ENCODE results near the gene CDC42EP1. TPM values are rescaled to one million over a fixed set of nuclear protein-coding genes. Genes with fewer than 3 reads are reported as not detected.

The CDC42EP1 gene
- total RNA-seq, 1 experiment from 2014 or later = 43.7 TPM

- DNase-seq (ENCODE audit: extremely low read depth, low read depth) = no peak
Observed at GRCh38 chr22:37557321-37558001, 2.8 kb upstream of the CDC42EP1 start.

GRCh38 chr22:37558815-37559214 is 1.5 kb upstream of the CDC42EP1 start:
- no peak for DNase-seq (ENCODE audit: extremely low read depth, low read depth)

- DNase-seq (ENCODE audit: extremely low read depth, low read depth) = no peak
Observed at GRCh38 chr22:37559521-37559900, 769 bp upstream of the CDC42EP1 start.

- no peak for DNase-seq (ENCODE audit: extremely low read depth, low read depth)
Observed at GRCh38 chr22:37560608-37561211, 430 bp downstream of the CDC42EP1 start.

DNA sequence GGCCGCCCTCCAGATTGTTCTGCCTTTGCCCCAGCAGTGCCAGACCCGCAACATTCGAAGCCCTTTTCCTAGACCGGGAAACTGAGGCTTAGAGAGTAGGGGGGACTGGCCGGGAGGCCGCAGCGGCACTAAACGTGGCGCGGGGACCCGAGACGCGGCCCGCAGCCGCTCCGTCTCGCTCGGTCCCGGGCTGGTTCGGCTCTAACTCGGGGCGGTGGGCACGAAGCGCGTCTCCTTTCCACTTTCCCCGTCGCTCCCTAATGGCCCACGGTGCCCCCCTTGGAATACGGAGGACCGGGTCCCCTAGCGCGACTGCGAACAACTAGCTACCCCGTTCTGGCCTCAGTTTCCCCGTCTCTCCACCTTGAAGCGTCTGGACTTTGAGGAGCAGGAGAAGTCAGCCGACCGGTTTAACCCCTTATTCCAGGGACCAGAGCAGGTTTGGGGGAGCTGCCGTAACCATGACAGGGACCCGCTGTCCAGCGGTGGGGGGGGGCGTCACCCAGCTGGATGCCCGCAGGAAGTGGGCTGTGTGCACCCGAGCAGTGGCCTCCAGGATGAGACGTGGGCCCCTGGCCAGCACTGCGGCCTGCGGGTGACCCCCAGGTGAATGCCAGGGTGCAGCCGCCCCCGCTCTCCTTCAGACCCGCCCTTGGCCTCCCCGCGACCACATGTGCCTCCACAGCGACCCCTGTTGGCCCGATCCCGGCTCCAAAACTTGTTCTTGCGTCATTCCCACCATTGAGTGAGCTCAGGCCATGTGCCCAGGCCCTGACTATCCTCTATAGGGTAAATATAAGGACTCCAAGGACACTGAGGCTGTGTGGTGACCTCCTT is 1.1 kb downstream of the CDC42EP1 start:
- DNase-seq (ENCODE audit: extremely low read depth, low read depth) = peak; percentile 80

DNA sequence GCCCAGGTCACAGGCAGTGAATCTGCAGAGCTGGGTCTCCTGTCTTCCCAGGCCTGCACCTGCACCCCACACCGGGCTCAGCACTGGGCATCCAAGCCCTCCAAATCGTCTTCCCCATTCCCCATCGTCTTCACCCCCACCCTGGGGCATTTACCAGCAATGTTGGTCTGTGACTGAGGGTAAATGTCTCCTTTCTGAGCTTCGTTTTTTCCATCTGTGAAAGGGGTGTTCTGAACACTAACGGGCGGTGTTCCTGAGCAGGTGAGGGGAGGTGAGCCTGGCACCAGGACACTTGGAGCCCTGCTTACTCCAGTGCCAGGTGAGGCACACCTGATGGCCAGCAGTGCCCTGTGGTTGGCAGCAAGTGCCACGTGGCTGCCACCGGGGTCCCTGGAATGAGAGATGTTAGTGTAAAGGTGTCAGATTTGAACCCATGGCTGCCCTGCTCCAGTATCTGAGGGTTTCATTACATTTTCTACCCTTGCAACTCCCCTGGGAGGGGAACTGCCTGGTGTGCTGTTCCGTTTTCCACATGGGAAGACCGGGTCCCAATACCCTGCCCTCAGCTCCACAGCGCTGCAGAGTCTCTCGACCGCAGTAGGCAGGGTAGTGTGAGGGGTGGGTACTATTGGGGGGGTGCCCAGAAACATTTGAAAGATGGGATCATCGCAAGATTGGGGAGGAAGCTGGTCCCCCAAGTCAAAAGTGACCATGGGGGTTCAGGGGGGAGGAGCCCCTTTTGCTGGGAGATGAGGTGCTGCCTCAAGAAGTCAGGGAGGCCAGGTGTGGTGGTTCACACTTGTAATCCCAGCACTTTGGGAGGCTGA is 2.0 kb downstream of the CDC42EP1 start:
- no peak for DNase-seq (ENCODE audit: extremely low read depth, low read depth)

GRCh38 chr22:37563153-37564081 is 3.1 kb downstream of the CDC42EP1 start:
- DNase-seq (ENCODE audit: extremely low read depth, low read depth) = no peak

GRCh38 chr22:37564111-37564711 is 3.9 kb downstream of the CDC42EP1 start:
- DNase-seq (ENCODE audit: extremely low read depth, low read depth) = no peak

DNA sequence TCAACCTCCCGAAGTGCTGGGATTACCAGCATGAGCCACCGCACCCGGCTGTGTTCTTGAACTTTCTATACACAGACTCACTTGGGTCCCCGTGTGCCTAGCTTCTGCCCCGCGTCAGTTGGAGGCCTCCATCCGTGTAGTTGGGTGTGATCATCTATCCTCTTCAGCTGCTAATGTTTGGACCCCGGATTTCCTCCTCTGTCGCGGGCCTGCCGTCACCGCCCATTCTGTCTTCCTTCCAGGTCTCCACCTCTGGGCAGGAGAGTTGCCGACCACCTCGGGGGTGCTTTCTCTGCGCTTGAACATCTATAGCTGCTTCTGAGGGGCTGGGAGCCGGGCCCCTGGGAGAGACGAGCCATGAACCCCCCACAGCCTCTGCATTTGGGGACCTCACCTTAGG is 5.5 kb downstream of the CDC42EP1 start:
- DNase-seq (ENCODE audit: extremely low read depth, low read depth) = no peak

- no peak for DNase-seq (ENCODE audit: extremely low read depth, low read depth)
Observed at GRCh38 chr22:37566329-37566837, 6.1 kb downstream of the CDC42EP1 start.

DNA sequence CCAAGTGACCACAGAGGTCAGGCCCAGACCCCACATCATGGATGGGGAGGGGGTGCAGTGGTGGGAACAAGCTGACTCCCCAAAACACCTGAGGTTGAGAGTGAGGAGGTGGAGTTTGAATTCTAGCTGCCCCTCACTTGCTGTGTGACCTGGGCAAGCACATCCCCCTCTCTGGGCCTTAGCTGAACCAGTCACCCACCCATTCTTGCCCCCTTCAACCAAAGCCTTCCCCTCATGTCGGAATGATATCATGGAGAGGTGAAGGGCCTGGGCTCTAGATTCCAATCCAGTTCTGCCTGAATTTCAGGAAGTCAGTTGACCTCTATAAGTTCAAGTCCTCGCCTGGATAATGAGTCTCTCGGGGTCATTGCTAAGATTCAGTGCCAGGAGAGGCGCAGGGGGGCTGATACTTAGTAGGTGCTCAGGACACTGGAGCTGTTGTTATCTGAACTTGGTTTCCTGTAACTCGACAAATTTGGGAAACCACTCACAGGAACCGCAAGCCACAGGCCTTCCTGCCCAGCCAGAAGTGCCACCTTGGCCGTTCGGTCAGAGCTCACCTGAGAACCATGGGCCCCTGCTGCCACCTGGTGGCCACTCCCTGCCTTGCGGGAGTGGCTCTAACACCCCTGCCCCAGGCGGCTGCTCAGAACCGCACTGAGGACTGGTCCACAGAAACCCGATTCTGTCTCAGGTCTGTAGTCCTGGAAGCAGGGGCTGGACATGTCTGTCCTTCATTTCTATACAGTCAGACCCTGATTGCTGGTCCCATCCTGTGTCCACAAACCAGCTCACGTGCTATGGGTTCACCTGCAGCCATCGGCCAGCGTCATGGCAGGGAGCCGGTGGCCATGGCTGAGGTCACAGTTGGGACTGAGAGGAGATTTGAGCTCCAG is 6.9 kb downstream of the CDC42EP1 start:
- peak; percentile 49 for DNase-seq (ENCODE audit: extremely low read depth, low read depth)

DNA sequence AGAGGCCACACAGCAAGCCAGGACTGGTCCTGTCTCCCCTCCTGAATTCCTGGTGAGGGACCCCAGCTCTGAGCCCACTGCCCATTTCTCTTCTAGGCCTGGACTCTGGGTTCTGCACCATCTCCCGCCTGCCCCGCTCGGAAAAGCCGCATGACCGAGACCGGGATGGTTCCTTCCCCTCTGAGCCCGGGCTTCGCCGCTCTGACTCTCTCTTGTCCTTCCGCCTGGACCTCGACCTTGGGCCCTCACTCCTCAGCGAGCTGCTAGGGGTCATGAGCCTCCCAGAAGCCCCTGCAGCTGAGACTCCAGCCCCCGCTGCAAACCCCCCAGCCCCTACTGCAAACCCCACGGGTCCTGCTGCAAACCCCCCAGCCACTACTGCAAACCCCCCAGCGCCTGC is 7.7 kb downstream of the CDC42EP1 start:
- no peak for DNase-seq (ENCODE audit: extremely low read depth, low read depth)

- no peak for DNase-seq (ENCODE audit: extremely low read depth, low read depth)
Observed at GRCh38 chr22:37568448-37569008, 8.2 kb downstream of the CDC42EP1 start.

DNA sequence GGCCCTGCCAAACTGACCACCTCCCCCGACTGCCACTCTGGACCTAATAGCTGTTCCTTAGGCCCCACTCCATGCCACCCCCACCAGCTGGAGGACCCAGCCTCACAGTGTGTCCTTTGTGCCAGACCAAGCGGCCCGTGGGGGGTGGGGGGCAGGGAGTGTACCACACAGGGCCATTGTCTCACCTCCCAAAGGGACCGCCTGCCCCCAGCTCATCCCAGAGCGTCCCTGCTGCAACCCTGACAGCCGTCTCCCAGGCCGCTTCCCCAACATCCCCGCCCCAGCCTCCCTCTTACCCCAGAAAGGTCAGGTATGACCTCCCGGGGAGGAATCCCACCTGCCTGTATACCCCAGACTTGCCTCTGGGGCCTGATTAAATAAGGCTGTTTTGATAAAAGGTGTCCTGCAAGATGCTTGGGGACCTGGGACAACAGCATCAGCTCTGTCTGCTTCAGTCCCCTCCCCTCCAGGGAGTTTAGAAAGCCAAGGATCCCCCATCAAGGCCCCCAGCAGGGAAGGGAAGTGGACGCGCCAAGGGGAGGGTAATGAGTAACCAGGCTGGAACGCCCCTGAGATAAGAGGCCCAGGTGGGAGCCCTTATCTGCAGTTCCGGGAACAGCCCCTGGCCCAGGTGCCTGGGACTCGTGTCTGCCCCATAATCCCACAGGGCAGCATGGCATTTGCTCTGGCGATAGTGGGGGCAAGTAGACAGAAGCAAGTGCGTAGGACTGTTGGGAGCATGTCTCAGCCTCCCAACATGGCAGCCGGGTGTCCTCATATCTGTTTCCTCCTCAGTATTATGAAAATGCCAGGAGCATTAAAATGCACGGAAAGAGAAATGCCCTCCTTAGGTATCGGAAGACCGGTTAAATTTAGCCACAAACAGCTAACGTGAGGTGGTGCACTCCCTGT is 9.0 kb downstream of the CDC42EP1 start:
- no peak for DNase-seq (ENCODE audit: extremely low read depth, low read depth)

DNA sequence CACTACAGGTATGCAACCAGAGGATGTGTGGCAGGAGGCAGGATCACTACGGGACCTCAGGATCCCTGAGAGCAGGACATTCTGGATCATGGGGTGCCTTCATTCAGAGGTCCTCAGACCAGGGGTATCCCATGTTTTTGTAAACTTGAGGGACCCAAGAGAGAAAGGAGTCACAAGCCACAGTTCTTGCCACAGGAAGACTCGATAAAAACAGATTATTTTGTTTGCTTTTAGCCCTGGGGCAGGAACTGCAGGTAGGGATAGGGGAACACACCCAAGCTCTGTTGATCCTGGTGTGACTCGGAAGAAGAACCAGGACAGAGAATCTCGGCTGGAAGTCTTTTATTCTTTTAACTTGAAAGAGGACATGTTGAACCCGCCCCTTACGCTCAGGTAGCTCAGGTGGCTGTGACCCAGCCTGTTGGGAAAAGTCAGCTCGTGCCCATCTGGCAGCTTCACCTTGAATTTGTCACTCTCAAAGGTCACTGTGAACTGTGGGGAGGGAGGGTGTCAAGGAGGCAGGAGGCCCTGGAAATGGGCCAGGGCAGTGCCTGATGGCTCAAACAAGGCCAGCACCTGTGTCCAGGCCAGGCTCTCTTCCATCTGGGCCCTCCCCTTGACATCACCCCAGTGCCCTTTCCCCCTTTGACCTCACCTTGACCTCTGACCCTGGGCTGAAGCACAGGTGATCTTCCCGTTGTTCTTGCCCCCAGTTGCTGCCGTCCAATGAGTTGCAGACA is 9.8 kb downstream of the CDC42EP1 start:
- no peak for DNase-seq (ENCODE audit: extremely low read depth, low read depth)

DNA sequence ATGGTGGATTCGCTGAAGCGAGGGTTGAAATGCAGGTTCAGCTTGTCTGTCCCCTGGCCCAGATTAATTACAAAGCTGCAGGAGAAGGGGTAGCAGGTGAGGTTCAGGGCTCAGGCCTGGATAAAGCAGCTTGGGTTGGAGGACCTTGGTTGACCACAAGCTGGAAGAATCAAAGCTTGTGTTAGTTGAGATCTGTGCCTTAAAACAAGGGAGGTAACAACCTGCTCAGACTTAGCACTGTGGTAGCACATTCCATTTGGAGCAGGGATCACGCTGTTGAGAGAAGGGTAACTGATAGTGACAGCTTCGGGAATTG is 10.3 kb downstream of the CDC42EP1 start:
- no peak for DNase-seq (ENCODE audit: extremely low read depth, low read depth)
